Choroid plexus epithelial cell (primary cell): ENCODE results near the gene TMEM134.
"Not testable (repeated sequence)": the region's sequence is repeated elsewhere in the genome, so short reads cannot be mapped to it uniquely, and the experiment has no call there.

ENCODE experiments used
- DNase-seq: peaks from one replicate; pipeline ENCODE4 v3.0.0-alpha.2; 2010; ENCODE audit warnings: low read depth
- H3K4me3 ChIP-seq: 2 replicates; pipeline ENCODE4 v1.5.1; 2011; ENCODE audit warnings: low read depth, mild to moderate bottlenecking, control low read depth, low read length, moderate library complexity
- CTCF ChIP-seq: conservative IDR thresholded peaks from 2 replicates; pipeline ENCODE4 v1.5.1; 2011; ENCODE audit warnings: low read depth, mild to moderate bottlenecking, control low read depth, inconsistent platforms, low read length, moderate library complexity

The TMEM134 gene

GRCh38 chr11:67431346-67432249, 37.5 kb downstream of the TMEM134 start:
- DNase-seq: no peak
- no peak overlapping the region for H3K4me3 ChIP-seq
- no peak for TF ChIP-seq CTCF

DNA sequence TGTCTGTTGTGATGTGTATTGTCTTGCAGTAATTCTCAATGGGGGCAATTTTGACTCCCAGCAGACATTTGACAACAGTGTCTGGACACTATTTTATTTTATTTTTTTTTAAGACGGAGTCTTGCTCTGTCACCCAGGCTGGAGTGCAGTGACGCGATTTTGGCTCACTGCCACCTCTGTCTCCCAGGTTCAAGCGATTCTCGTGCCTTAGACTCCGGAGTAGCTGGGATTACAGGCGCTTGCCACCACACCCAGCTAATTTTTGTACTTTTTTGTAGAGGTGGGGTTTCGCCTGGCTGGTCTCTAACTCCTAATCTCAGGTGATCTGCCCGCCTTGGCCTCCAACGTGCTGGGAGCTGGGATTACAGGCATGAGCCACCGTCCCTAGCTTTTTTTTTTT, 39.3 kb downstream of the TMEM134 start:
- H3K4me3 ChIP-seq: no peak overlapping the region
- TF ChIP-seq CTCF: no peak
- no peak for DNase-seq

- H3K4me3 ChIP-seq: peak overlapping the region; percentile 95
- no peak for DNase-seq
- TF ChIP-seq CTCF: no peak
These were observed 39.9 kb downstream of the TMEM134 start for GRCh38 chr11:67429038-67429668.

DNA sequence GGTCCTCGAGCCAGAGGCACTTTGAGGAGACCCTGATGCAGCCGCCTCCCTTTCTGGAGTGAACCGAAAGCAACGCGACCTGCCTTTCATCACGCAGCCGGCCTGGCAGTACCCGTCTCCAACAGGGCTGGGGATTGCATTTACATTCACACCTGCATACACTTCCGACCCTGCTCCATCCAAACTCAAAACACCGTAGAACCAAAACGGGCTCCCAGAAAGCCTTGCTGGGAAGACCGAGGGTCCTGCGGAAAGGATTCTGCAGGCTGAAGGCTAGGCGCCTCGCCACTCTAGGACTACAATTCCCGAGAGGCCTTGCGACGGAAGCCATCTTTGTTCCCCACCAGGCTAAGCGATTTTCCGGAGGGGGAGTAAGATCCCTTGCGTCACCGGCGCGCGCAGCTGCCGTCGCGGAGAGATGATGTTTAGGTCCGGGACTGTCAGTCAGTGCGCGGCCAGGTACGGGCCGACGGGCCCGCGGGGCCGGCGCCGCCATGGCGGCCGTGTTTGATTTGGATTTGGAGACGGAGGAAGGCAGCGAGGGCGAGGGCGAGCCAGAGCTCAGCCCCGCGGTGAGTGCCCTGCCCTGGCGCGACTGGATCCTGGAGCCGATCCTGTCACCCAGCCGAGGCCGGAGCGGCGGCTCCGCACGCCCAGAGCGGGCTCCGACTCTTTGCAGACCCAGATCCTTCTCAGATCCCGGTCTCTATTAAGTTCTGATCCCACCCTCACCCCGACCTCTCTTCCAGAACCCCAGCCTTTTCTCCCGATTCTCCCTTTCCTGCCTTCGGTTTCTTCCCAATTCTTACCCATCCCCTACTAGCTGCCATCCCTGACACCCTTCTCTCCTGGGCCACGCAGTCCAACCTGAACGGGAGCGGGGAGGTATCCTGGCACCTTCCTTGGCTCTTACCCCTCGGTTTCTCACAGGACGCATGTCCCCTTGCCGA, 40.7 kb downstream of the TMEM134 start, which contains the start of gene RPS6KB2:
RPS6KB2 (plus strand) TSS at position 443 of the 950 bp plus-strand sequence; CDS start at position 495, 52 bp downstream.
- peak within 1 kb of the TSS; percentile 95 for H3K4me3 ChIP-seq
- TF ChIP-seq CTCF: no peak
- DNase-seq: peak; percentile 99

- not testable (repeated sequence) for DNase-seq
These were observed 41.6 kb downstream of the TMEM134 start for GRCh38 chr11:67427364-67427859.

GRCh38 chr11:67423891-67424613, 45.0 kb downstream of the TMEM134 start:
- no peak for TF ChIP-seq CTCF
- no peak overlapping the region for H3K4me3 ChIP-seq
- no peak for DNase-seq

More at GRCh38 chr11:67427364-67427859, 41.6 kb downstream of the TMEM134 start:
- H3K4me3 ChIP-seq: peak overlapping the region; percentile 95
